Measurements from ENCODE around the gene MGAT4B. TPM values are rescaled to one million over a fixed set of nuclear protein-coding genes. Genes with fewer than 3 reads are reported as not detected.

The MGAT4B gene
- total RNA-seq, 4 donors from 2014 or later, result 83.6 to 108 (median 102) TPM

GRCh38 chr5:179783128-179783527 is 23.5 kb downstream of the MGAT4B start:
- no peak for TF ChIP-seq POLR2A (IDR thresholded peaks at IDR 0.05)
- no peak for TF ChIP-seq CTCF (IDR thresholded peaks at IDR 0.05)
- DNase-seq, result no peak
- Histone ChIP-seq H3K4me1 (peaks cover 6 to 11% of the 10 kb centered on the region in 2 donors), H3K27ac (no peak overlapping the region), H3K36me3 (no peaks in the 10 kb centered on the region), H3K4me3 (replicated peaks in 1 of 3) (no peak overlapping the region), H3K27me3 (no peaks in the 10 kb centered on the region), H3K9me3 (no peaks in the 10 kb centered on the region)
- intact Hi-C loops (cut with DNase I), result no loop called here
- 91 to 98% methylated on average over 9 of the region's 9 CpGs for whole genome bisulfite sequencing, 2 donors

DNA sequence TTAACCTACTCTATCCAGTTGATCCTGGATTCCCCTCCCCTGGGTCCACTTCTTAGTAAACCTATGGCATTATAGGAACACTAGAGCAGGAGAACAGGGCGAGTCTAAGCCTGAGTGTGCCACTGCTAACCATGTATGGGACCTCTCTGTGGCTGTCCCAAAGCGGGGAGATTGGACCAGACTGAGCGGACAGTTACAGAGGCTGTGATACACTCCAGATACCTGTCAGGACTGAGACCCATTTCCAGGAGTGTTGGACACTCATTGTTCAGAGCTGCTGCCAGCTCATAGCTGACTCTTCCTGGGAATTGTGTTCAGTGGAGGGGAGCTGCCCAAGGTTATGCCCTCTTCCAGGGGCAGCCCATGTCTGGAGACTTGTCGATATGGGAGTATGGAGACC is 24.8 kb downstream of the MGAT4B start:
- H3K36me3 ChIP-seq, result peaks cover 0 to 7% of the 10 kb centered on the region in 2 donors
- H3K27ac ChIP-seq, result no peak overlapping the region
- DNase-seq, result no peak
- H3K27me3 ChIP-seq, result no peaks in the 10 kb centered on the region
- no peaks in the 10 kb centered on the region for H3K9me3 ChIP-seq
- H3K4me1 ChIP-seq, result peaks cover 0 to 1% of the 10 kb centered on the region in 2 donors
- intact Hi-C loops (cut with DNase I), result no loop called here
- no peak for TF ChIP-seq CTCF (IDR thresholded peaks at IDR 0.05)
- no peak for TF ChIP-seq POLR2A (IDR thresholded peaks at IDR 0.05)
- 88 to 94% methylated on average over 4 of the region's 4 CpGs for WGBS, 2 donors
- H3K4me3 ChIP-seq (replicated peaks in 1 of 3), result no peak overlapping the region

DNA sequence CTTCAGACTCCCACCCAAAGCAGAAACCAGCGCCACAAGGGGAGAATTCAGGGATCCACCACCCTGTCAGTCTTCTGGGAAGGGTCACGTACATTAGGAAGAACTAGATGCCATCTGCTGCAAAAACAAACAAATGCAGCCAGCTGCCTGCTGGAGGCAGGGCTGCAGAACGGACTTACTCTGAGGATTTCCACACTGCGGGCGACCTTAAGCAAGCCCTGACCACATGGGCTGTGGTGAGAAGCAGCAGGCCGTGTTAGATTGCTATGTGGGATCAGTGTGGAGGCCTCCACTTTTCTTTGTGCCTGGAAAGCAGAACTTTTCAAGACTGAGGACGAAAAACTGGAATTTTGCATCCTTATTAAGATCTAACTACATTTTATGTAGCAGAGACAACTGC is 26.3 kb downstream of the MGAT4B start:
- H3K27ac ChIP-seq, result no peak overlapping the region
- no peaks in the 10 kb centered on the region for H3K4me1 ChIP-seq
- no peaks in the 10 kb centered on the region for H3K27me3 ChIP-seq
- H3K36me3 ChIP-seq, result peaks cover 0 to 19% of the 10 kb centered on the region in 2 donors
- intact Hi-C loops (cut with DNase I), result no loop called here
- H3K9me3 ChIP-seq, result no peaks in the 10 kb centered on the region
- TF ChIP-seq POLR2A (IDR thresholded peaks at IDR 0.05), result no peak
- no peak for TF ChIP-seq CTCF (IDR thresholded peaks at IDR 0.05)
- H3K4me3 ChIP-seq (replicated peaks in 1 of 3), result no peak overlapping the region
- DNase-seq, result no peak
- WGBS, 2 donors, result 86 to 88% methylated on average over 7 of the region's 7 CpGs

GRCh38 chr5:179779826-179780225 is 26.8 kb downstream of the MGAT4B start:
- Histone ChIP-seq H3K27me3 (no peaks in the 10 kb centered on the region), H3K4me3 (replicated peaks in 1 of 3) (no peak overlapping the region), H3K4me1 (no peaks in the 10 kb centered on the region), H3K36me3 (peaks cover 4 to 24% of the 10 kb centered on the region in 2 donors), H3K27ac (no peak overlapping the region), H3K9me3 (no peaks in the 10 kb centered on the region)
- no peak for DNase-seq
- intact Hi-C loops (cut with DNase I), result no loop called here
- TF ChIP-seq CTCF (IDR thresholded peaks at IDR 0.05) (no peak), POLR2A (IDR thresholded peaks at IDR 0.05) (no peak)
- 93 to 99% methylated on average over 4 of the region's 4 CpGs for WGBS, 2 donors

DNA sequence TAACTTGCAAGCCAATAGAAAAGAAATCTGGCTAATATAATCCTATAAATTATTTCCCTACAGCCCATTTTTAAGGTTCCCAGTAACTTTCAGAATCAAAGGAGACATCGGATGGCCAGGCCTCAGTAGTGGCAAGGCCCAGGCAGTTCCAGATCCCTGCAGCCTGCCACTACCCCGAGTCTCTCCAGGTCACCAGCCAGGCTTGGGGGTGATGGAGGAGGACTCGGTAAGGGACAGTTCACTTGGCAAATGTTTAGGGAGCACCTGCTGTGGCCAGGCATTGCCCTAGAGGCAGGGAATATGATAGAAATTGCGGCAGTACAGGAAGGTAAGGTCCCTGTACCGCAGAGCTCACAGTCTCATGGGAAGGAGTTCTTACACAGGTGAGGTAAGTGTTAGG is 28.1 kb downstream of the MGAT4B start:
- TF ChIP-seq POLR2A (IDR thresholded peaks at IDR 0.05) (no peak), CTCF (IDR thresholded peaks at IDR 0.05) (no peak)
- WGBS, 2 donors, result 91 to 95% methylated on average over 5 of the region's 5 CpGs
- intact Hi-C loops (cut with DNase I), result no loop called here
- Histone ChIP-seq H3K9me3 (no peaks in the 10 kb centered on the region), H3K27me3 (no peaks in the 10 kb centered on the region), H3K4me1 (no peaks in the 10 kb centered on the region), H3K36me3 (peaks cover 16 to 37% of the 10 kb centered on the region in 2 donors), H3K27ac (no peak overlapping the region), H3K4me3 (replicated peaks in 1 of 3) (no peak overlapping the region)
- no peak for DNase-seq
